H1 (cell line): ENCODE measurements around the gene PPA1. TPM values are rescaled to one million over a fixed set of nuclear protein-coding genes. Genes with fewer than 3 reads are reported as not detected.

ENCODE experiments used
- CTCF ChIA-PET: fragments of 300-600 bp; sonication (Branson Sonifier 250); formaldehyde crosslinking; loops from one replicate; lab custom pipeline; 2021; ENCODE audit not compliant: partially characterized antibody; lab: Charles Lee
- POLR2A ChIA-PET: fragments of 300-600 bp; sonication (Branson Sonifier 250); formaldehyde crosslinking; loops from one replicate; lab custom pipeline; 2021; ENCODE audit warnings: inconsistent platforms; ENCODE audit not compliant: partially characterized antibody; lab: Charles Lee
- DNase-seq, 2 experiments: peaks; one replicate each; pipeline versions ENCODE4 v3.0.0 to v3.0.0-alpha.2; 2010 to 2022; ENCODE audit warnings: low spot score in 2 of 2, low read depth in 1 of 2, mixed read lengths in 1 of 2
- FAIRE-seq: peaks from 2 replicates; lab custom pipeline; 2011; peaks lifted over from hg19 to GRCh38; lab: Jason Lieb, UNC
- H2AFZ ChIP-seq: 2 replicates; pipeline ENCODE4 v1.8.1; 2012; ENCODE audit warnings: low read length, inconsistent platforms
- H2AK5ac ChIP-seq: 2 replicates; pipeline ENCODE4 v1.6.1; 2013; ENCODE audit warnings: low read depth, low read length
- H2BK120ac ChIP-seq: replicated peaks from 2 replicates; pipeline ENCODE3; 2013; ENCODE audit warnings: low read depth, low read length, inconsistent platforms
- H2BK12ac ChIP-seq: 2 replicates; pipeline ENCODE4 v1.6.1; 2013; ENCODE audit warnings: low read depth, low read length
- H2BK15ac ChIP-seq: 2 replicates; pipeline ENCODE4 v1.6.1; 2013; ENCODE audit warnings: low read length
- H2BK20ac ChIP-seq: 2 replicates; pipeline ENCODE4 v1.6.1; 2013; ENCODE audit warnings: low read length
- H2BK5ac ChIP-seq: 2 replicates; pipeline ENCODE4 v1.6.1; 2013; ENCODE audit warnings: low read depth, low read length
- H3K14ac ChIP-seq: 2 replicates; pipeline ENCODE4 v1.6.1; 2013; ENCODE audit warnings: inconsistent platforms; ENCODE audit not compliant: insufficient read length
- H3K18ac ChIP-seq: 2 replicates; pipeline ENCODE4 v1.6.1; 2013; ENCODE audit warnings: low read length; ENCODE audit errors: extremely low read depth
- H3K23ac ChIP-seq: 2 replicates; pipeline ENCODE4 v1.6.1; 2013; ENCODE audit warnings: inconsistent platforms; ENCODE audit not compliant: insufficient read length
- H3K23me2 ChIP-seq: 2 replicates; pipeline ENCODE4 v1.6.1; 2013; ENCODE audit warnings: low read depth, low read length
- H3K27ac ChIP-seq: 2 replicates; pipeline ENCODE4 v1.6.1; 2011; ENCODE audit warnings: low read depth, low read length, inconsistent platforms
- H3K27me3 ChIP-seq, 4 experiments: replicated peaks in 1 of 4; 1 replicate in 1 of 4; 2 replicates in 3 of 4; pipeline versions ENCODE4 v1.6.1 to v1.8.1; 2011 to 2013; ENCODE audit warnings: low read length in 3 of 4, mild to moderate bottlenecking in 3 of 4, inconsistent platforms in 2 of 4, mixed read lengths in 2 of 4, moderate library complexity in 1 of 4; ENCODE audit not compliant: control insufficient read depth in 3 of 4, insufficient read depth in 3 of 4; ENCODE audit errors: extremely low read depth in 1 of 4
- H3K36me3 ChIP-seq, 4 experiments: 2 replicates each; pipeline versions ENCODE4 v1.6.1 to v1.8.1; 2011 to 2013; ENCODE audit warnings: mild to moderate bottlenecking in 4 of 4, low read length in 3 of 4, moderate library complexity in 2 of 4, control low read depth in 1 of 4, inconsistent platforms in 1 of 4; ENCODE audit not compliant: insufficient read depth in 4 of 4, control insufficient read depth in 2 of 4
- H3K4ac ChIP-seq: replicated peaks from 2 replicates; pipeline ENCODE3; 2013; ENCODE audit warnings: low read length, low read depth, mixed read lengths, inconsistent platforms; ENCODE audit not compliant: insufficient read length
- H3K4me1 ChIP-seq, 4 experiments: replicated peaks in 1 of 4; 1 replicate in 1 of 4; 2 replicates in 3 of 4; pipeline versions ENCODE4 v1.6.1 to v1.8.1; 2011 to 2013; ENCODE audit warnings: low read length in 3 of 4, inconsistent platforms in 2 of 4, mixed read lengths in 1 of 4; ENCODE audit not compliant: insufficient read depth in 4 of 4, control insufficient read depth in 3 of 4
- H3K4me2 ChIP-seq, 2 experiments: 2 replicates each; pipeline versions ENCODE4 v1.6.1 to v1.8.1; 2011 to 2013; ENCODE audit warnings: low read depth in 2 of 2, low read length in 2 of 2, control low read depth in 1 of 2, inconsistent platforms in 1 of 2, mild to moderate bottlenecking in 1 of 2; ENCODE audit not compliant: insufficient read depth in 1 of 2
- H3K4me3 ChIP-seq, 4 experiments: fragments of 200-600, 300-600 bp in 1 of 4; sonication (generic), shearing (Covaris generic), sonication (Bioruptor Twin) in 1 of 4; 2 replicates each; pipeline versions ENCODE4 v1.5.1 to v1.8.1; 2011 to 2016; ENCODE audit warnings: low read length in 4 of 4, low read depth in 3 of 4, control low read depth in 2 of 4, inconsistent platforms in 2 of 4, mild to moderate bottlenecking in 2 of 4, mixed read lengths in 1 of 4, moderate library complexity in 1 of 4; ENCODE audit not compliant: insufficient read depth in 2 of 4; ENCODE audit errors: extremely low read depth in 1 of 4
- H3K56ac ChIP-seq: replicated peaks from 2 replicates; pipeline ENCODE3; 2013; ENCODE audit warnings: low read depth, mild to moderate bottlenecking, mixed read lengths, low read length, inconsistent platforms; ENCODE audit not compliant: insufficient read length
- H3K79me1 ChIP-seq: 2 replicates; pipeline ENCODE4 v1.6.1; 2013; ENCODE audit warnings: low read depth, low read length, control low read depth
- H3K79me2 ChIP-seq, 2 experiments: 2 replicates each; pipeline versions ENCODE4 v1.6.1 to v1.8.1; 2012 to 2013; ENCODE audit warnings: low read length in 2 of 2, mild to moderate bottlenecking in 2 of 2, inconsistent platforms in 1 of 2; ENCODE audit not compliant: insufficient read depth in 2 of 2, control insufficient read depth in 1 of 2
- H3K9ac ChIP-seq, 4 experiments: replicated peaks in 1 of 4; 1 replicate in 1 of 4; 2 replicates in 3 of 4; pipeline versions ENCODE4 v1.6.1 to v1.8.1; 2011 to 2013; ENCODE audit warnings: low read depth in 3 of 4, low read length in 3 of 4, control low read depth in 2 of 4, mild to moderate bottlenecking in 2 of 4, moderate library complexity in 2 of 4, inconsistent platforms in 1 of 4; ENCODE audit errors: extremely low read depth in 1 of 4
- H3K9me3 ChIP-seq, 2 experiments: 2 replicates each; pipeline versions ENCODE4 v1.6.1 to v1.8.1; 2012 to 2013; ENCODE audit warnings: mild to moderate bottlenecking in 2 of 2, moderate library complexity in 2 of 2, control low read depth in 1 of 2, inconsistent platforms in 1 of 2, low read depth in 1 of 2, low read length in 1 of 2, mixed read lengths in 1 of 2; ENCODE audit not compliant: insufficient read depth in 2 of 2
- H4K20me1 ChIP-seq, 2 experiments: replicated peaks in 1 of 2; 2 replicates each; pipeline versions ENCODE3 to v1.8.1; 2011 to 2013; ENCODE audit warnings: inconsistent platforms in 2 of 2, low read length in 2 of 2, mild to moderate bottlenecking in 1 of 2; ENCODE audit not compliant: insufficient read depth in 2 of 2, control insufficient read depth in 1 of 2
- H4K5ac ChIP-seq: 2 replicates; pipeline ENCODE4 v1.6.1; 2013; ENCODE audit warnings: low read length, low read depth, mixed read lengths, inconsistent platforms; ENCODE audit not compliant: insufficient read length
- H4K8ac ChIP-seq: 2 replicates; pipeline ENCODE4 v1.8.0; 2013; ENCODE audit warnings: mild to moderate bottlenecking, moderate library complexity, low read length, inconsistent platforms; ENCODE audit not compliant: insufficient read depth; ENCODE audit errors: extremely low read depth
- H4K91ac ChIP-seq: replicated peaks from 2 replicates; pipeline ENCODE3; 2013; ENCODE audit warnings: low read length, mixed read lengths, inconsistent platforms; ENCODE audit not compliant: insufficient read length
- ATF3 ChIP-seq: IDR thresholded peaks from 2 replicates; pipeline ENCODE4 v1.6.1; 2011; ENCODE audit warnings: low read depth, mild to moderate bottlenecking, low read length; ENCODE audit not compliant: insufficient read depth
- BRCA1 ChIP-seq: IDR thresholded peaks from 2 replicates; pipeline ENCODE4 v1.6.1; 2012; ENCODE audit warnings: low read depth, low read length, improper control_type of control experiment
- CTBP2 ChIP-seq: IDR thresholded peaks from 2 replicates; pipeline ENCODE4 v1.7.0; 2011; ENCODE audit warnings: borderline replicate concordance, mild to moderate bottlenecking, moderate library complexity, mixed read lengths, low read length; ENCODE audit not compliant: insufficient read depth, insufficient read length
- FOSL1 ChIP-seq: IDR thresholded peaks from 2 replicates; pipeline ENCODE4 v1.6.1; 2011; ENCODE audit warnings: mild to moderate bottlenecking, low read depth, low read length, moderate library complexity; ENCODE audit not compliant: insufficient read depth
- HDAC2 ChIP-seq, 2 experiments: fragments of 300-600 bp in 1 of 2; sonication (generic) in 1 of 2; IDR thresholded peaks; 2 replicates each; pipeline ENCODE4 v1.6.1; 2011 to 2012; ENCODE audit warnings: low read depth in 2 of 2, low read length in 2 of 2, mild to moderate bottlenecking in 2 of 2, moderate library complexity in 2 of 2, borderline replicate concordance in 1 of 2, inconsistent platforms in 1 of 2
- KDM1A ChIP-seq: fragments of 200-600, 300-600 bp; sonication (generic); IDR thresholded peaks from 2 replicates; pipeline ENCODE4 v1.7.1; 2016; ENCODE audit warnings: mild to moderate bottlenecking, low read length, borderline replicate concordance
- MAX ChIP-seq: IDR thresholded peaks from 2 replicates; pipeline ENCODE4 v1.6.1; 2012; ENCODE audit warnings: inconsistent platforms
- PHF8 ChIP-seq: fragments of 200-600 bp; sonication (generic); conservative IDR thresholded peaks from 2 replicates; pipeline ENCODE4 v1.7.1; 2012; ENCODE audit warnings: low read depth, mild to moderate bottlenecking, inconsistent platforms, low read length, moderate library complexity
- SP2 ChIP-seq: IDR thresholded peaks from 2 replicates; pipeline ENCODE4 v1.6.1; 2012; ENCODE audit warnings: mild to moderate bottlenecking, low read length, inconsistent platforms
- SUZ12 ChIP-seq: fragments of 200-600 bp; sonication (generic); IDR thresholded peaks from 2 replicates; pipeline ENCODE4 v1.6.1; 2012; ENCODE audit warnings: mild to moderate bottlenecking, inconsistent platforms, low read length, moderate library complexity, mixed read lengths
- TAF1 ChIP-seq: IDR thresholded peaks from 2 replicates; pipeline ENCODE4 v1.6.1; 2011; ENCODE audit warnings: mild to moderate bottlenecking, low read depth, low read length
- ZNF274 ChIP-seq: IDR thresholded peaks from 2 replicates; pipeline ENCODE4 v1.7.0; 2012; ENCODE audit warnings: low read length, borderline replicate concordance; ENCODE audit errors: extremely low read depth
- WGBS, 2 experiments: shearing (Covaris generic) in 1 of 2; methylation state at CpG; one replicate each; pipeline versions ENCODE4 v1.1.6 to v1.1.7; 2013 to 2015; ENCODE audit warnings: low lambda C conversion rate in 2 of 2, mixed read lengths in 2 of 2, inconsistent platforms in 1 of 2, low coverage in 1 of 2, missing lambda C conversion rate in 1 of 2; ENCODE audit not compliant: insufficient replicate concordance in 2 of 2, insufficient coverage in 1 of 2, insufficient read length in 1 of 2; ENCODE audit errors: extremely low coverage in 1 of 2, missing lambda C conversion rate in 1 of 2; 5-methylcytosine and 5-hydroxymethylcytosine counted together
- polyA plus RNA-seq, 7 experiments: library from polyadenylated mRNA; depleted of rRNA in 3 of 7; stranded (reverse) in 5 of 7; unstranded in 2 of 7; fragments of >200 nt in 5 of 7; fragments of 200-250 nt in 2 of 7; gene quantifications; 1 replicate in 5 of 7; 2 replicates in 1 of 7; 4 replicates in 1 of 7; pipeline versions ENCODE4 v1.2.1 to v1.2.3, GENCODE V29; 2011 to 2013; ENCODE audit warnings: missing spikeins in 2 of 7, mixed read lengths in 2 of 7
- total RNA-seq: library from RNA; stranded (reverse); fragmentation: NEBNext Ultra II Directional; extraction: Animal tissue kit (Norgen Biotek cat#: 25700); gene quantifications from 2 replicates; pipeline ENCODE4 v1.2.1, GENCODE V29; 2021

Gene PPA1
- total and polyA plus RNA-seq, 2 of the 8 experiments (the other 6 are each of a cell fraction or from before 2014, with no cell fraction given) = 77.0 to 191 TPM

- no peak overlapping the region for H2AFZ ChIP-seq
- CTCF ChIA-PET = interaction anchor here (0.6 to 5.2 kb wide), 5 partner anchors 8 to 255 kb away, joined by 3 to 32 read pairs (median 3); partner anchors contain the start of gene TYSND1
- no peak overlapping the region for H2BK5ac ChIP-seq
- H3K9ac ChIP-seq = no peak overlapping the region
- H4K5ac ChIP-seq = no peak overlapping the region
- H3K79me2 ChIP-seq = peaks cover 30 to 59% of the 10 kb centered on the region in 2 experiments
- POLR2A ChIA-PET = interaction anchor here (1.4 kb wide), 1 partner anchor 22 kb away, joined by 5 read pairs; the partner anchor contains the start of gene TYSND1
- H3K79me1 ChIP-seq = peaks cover 5% of the 10 kb centered on the region; the same call in 1 of the 2 replicates
- peaks cover 0 to 12% (median 4%) of the 10 kb centered on the region in 4 experiments; a peak in 2 of 8 replicates for H3K36me3 ChIP-seq
- H2BK12ac ChIP-seq = no peak overlapping the region
- no peak overlapping the region for H4K91ac ChIP-seq
- no peak overlapping the region for H2BK15ac ChIP-seq
- H3K23ac ChIP-seq = no peak overlapping the region
- no peak overlapping the region for H4K8ac ChIP-seq
- no peak overlapping the region for H3K14ac ChIP-seq
- peaks cover 6 to 12% of the 10 kb centered on the region in 2 experiments for H4K20me1 ChIP-seq
- peak overlapping the region; percentile 74 to 87 for H3K4me2 ChIP-seq
- DNase-seq (no peak), FAIRE-seq (no peak)
- H3K4me3 ChIP-seq = peak overlapping the region; percentile 85 to 97 (median 96); a peak in 7 of 8 replicates
- no peak overlapping the region for H2BK120ac ChIP-seq
- 0 out of 7 replicates have a peak, but pooled peaks cover 0 to 3% (median 0%) of the 10 kb centered on the region in 4 experiments for H3K4me1 ChIP-seq
- H3K27ac ChIP-seq = no peak overlapping the region
- no peaks in the 10 kb centered on the region for H3K9me3 ChIP-seq
- H3K27me3 ChIP-seq = no peaks in the 10 kb centered on the region
- WGBS, 2 experiments = 91% methylated on average over 2 of the region's 2 CpGs; no CpG with 5 or more reads in 1 of the 2 experiments
- no peak overlapping the region for H3K18ac ChIP-seq
- H2AK5ac ChIP-seq = no peak overlapping the region
- H3K4ac ChIP-seq = no peak overlapping the region
- H3K23me2 ChIP-seq = peaks cover 6% of the 10 kb centered on the region; the same call in 1 of the 2 replicates
- H2BK20ac ChIP-seq = no peak overlapping the region
- no peak overlapping the region for H3K56ac ChIP-seq
- no peak for TF ChIP-seq BRCA1
- no peak for TF ChIP-seq HDAC2 (IDR thresholded peaks at IDR 0.05; ENCODE audit: borderline replicate concordance in 1 of 2, low read depth in 2 of 2, low read length in 2 of 2)
- TF ChIP-seq ZNF274 = no peak
- TF ChIP-seq PHF8 = no peak
- no peak for TF ChIP-seq SP2
- TF ChIP-seq FOSL1 = no peak
- no peak for TF ChIP-seq CTBP2
- TF ChIP-seq ATF3 = no peak
- no peak for TF ChIP-seq KDM1A
- no peak for TF ChIP-seq TAF1
- no peak for TF ChIP-seq MAX
- TF ChIP-seq SUZ12 = no peak
These were observed 64.2 kb downstream of the PPA1 start for GRCh38 chr10:70169011-70169410.
